Trophoblast cell (in vitro differentiated cells and primary cell): ENCODE results near the gene DOCK11.
A peak's percentile ranks its signal among the peaks of the same experiment; 100 is the strongest.

Source experiments
- DNase-seq, 2 donors: peaks; one replicate each; pipeline ENCODE4 v3.0.0-alpha.2; 2016
- H2AFZ ChIP-seq: 2 replicates; pipeline ENCODE4 v1.6.1; 2013; ENCODE audit warnings: low read length, moderate library complexity, mild to moderate bottlenecking; ENCODE audit not compliant: insufficient read depth, poor library complexity
- H2AK5ac ChIP-seq: 2 replicates; pipeline ENCODE4 v1.6.1; 2013; ENCODE audit warnings: mild to moderate bottlenecking, low read length
- H2BK120ac ChIP-seq: 2 replicates; pipeline ENCODE4 v1.6.1; 2013; ENCODE audit warnings: low read length, mild to moderate bottlenecking, moderate library complexity; ENCODE audit not compliant: insufficient read depth, poor library complexity
- H2BK12ac ChIP-seq: 2 replicates; pipeline ENCODE4 v1.6.1; 2013; ENCODE audit warnings: mild to moderate bottlenecking, low read length, moderate library complexity
- H2BK5ac ChIP-seq: 2 replicates; pipeline ENCODE4 v1.6.1; 2013; ENCODE audit warnings: low read length, low read depth, moderate library complexity, mild to moderate bottlenecking; ENCODE audit not compliant: poor library complexity
- H3K14ac ChIP-seq: 2 replicates; pipeline ENCODE4 v1.6.1; 2013; ENCODE audit warnings: mild to moderate bottlenecking, low read length
- H3K18ac ChIP-seq: 2 replicates; pipeline ENCODE4 v1.6.1; 2013; ENCODE audit warnings: mild to moderate bottlenecking, low read length
- H3K23ac ChIP-seq: 2 replicates; pipeline ENCODE4 v1.6.1; 2013; ENCODE audit warnings: low read length
- H3K27ac ChIP-seq: 2 replicates; pipeline ENCODE4 v1.5.1; 2013; ENCODE audit warnings: low read depth, mild to moderate bottlenecking, inconsistent platforms, low read length, moderate library complexity
- H3K27me3 ChIP-seq: 2 replicates; pipeline ENCODE4 v1.6.1; 2013; ENCODE audit warnings: inconsistent platforms, mild to moderate bottlenecking, low read length, moderate library complexity; ENCODE audit not compliant: insufficient read depth
- H3K36me3 ChIP-seq, 2 experiments: 1 replicate in 1 of 2; 2 replicates in 1 of 2; pipeline ENCODE4 v1.6.1; 2013; ENCODE audit warnings: low read length in 2 of 2, mild to moderate bottlenecking in 2 of 2, moderate library complexity in 1 of 2; ENCODE audit not compliant: insufficient read depth in 2 of 2, control insufficient read depth in 1 of 2
- H3K4ac ChIP-seq: 2 replicates; pipeline ENCODE4 v1.6.1; 2013; ENCODE audit warnings: low read depth, mild to moderate bottlenecking, low read length, moderate library complexity
- H3K4me1 ChIP-seq, 2 experiments: 1 replicate in 1 of 2; 2 replicates in 1 of 2; pipeline ENCODE4 v1.6.1; 2013; ENCODE audit warnings: low read length in 2 of 2, mild to moderate bottlenecking in 2 of 2, moderate library complexity in 1 of 2; ENCODE audit not compliant: insufficient read depth in 2 of 2, control insufficient read depth in 1 of 2
- H3K4me2 ChIP-seq: 2 replicates; pipeline ENCODE4 v1.6.1; 2013; ENCODE audit warnings: inconsistent platforms, mild to moderate bottlenecking, low read length, moderate library complexity
- H3K4me3 ChIP-seq: 2 replicates; pipeline ENCODE4 v1.5.1; 2013; ENCODE audit warnings: mild to moderate bottlenecking, low read depth, low read length, inconsistent platforms
- H3K79me1 ChIP-seq: one replicate; pipeline ENCODE4 v1.6.1; 2013; ENCODE audit warnings: low read length
- H3K79me2 ChIP-seq: 2 replicates; pipeline ENCODE4 v1.6.1; 2013; ENCODE audit warnings: low read length, mild to moderate bottlenecking; ENCODE audit not compliant: control insufficient read depth, insufficient read depth, poor library complexity
- H3K9ac ChIP-seq: 2 replicates; pipeline ENCODE4 v1.6.1; 2013; ENCODE audit warnings: mild to moderate bottlenecking, low read length
- H3K9me3 ChIP-seq: 2 replicates; pipeline ENCODE4 v1.6.1; 2013; ENCODE audit warnings: low read depth, mild to moderate bottlenecking, control low read depth, inconsistent platforms, low read length; ENCODE audit not compliant: insufficient read depth
- H4K12ac ChIP-seq: 2 replicates; pipeline ENCODE4 v1.6.1; 2013; ENCODE audit warnings: low read depth, mild to moderate bottlenecking, low read length, moderate library complexity
- H4K8ac ChIP-seq: 2 replicates; pipeline ENCODE4 v1.6.1; 2013; ENCODE audit warnings: low read depth, mild to moderate bottlenecking, low read length, moderate library complexity
- H4K91ac ChIP-seq: one replicate; pipeline ENCODE4 v1.6.1; 2013; ENCODE audit warnings: low read depth, mild to moderate bottlenecking, low read length, moderate library complexity
- WGBS: extraction: QIAGEN DNeasy Blood & Tissue Kit; methylation state at CpG from one replicate; pipeline ENCODE4 v1.1.7; 2013; ENCODE audit warnings: missing lambda C conversion rate; ENCODE audit not compliant: insufficient read length, insufficient coverage; ENCODE audit errors: extremely low coverage; 5-methylcytosine and 5-hydroxymethylcytosine counted together

Gene DOCK11

DNA sequence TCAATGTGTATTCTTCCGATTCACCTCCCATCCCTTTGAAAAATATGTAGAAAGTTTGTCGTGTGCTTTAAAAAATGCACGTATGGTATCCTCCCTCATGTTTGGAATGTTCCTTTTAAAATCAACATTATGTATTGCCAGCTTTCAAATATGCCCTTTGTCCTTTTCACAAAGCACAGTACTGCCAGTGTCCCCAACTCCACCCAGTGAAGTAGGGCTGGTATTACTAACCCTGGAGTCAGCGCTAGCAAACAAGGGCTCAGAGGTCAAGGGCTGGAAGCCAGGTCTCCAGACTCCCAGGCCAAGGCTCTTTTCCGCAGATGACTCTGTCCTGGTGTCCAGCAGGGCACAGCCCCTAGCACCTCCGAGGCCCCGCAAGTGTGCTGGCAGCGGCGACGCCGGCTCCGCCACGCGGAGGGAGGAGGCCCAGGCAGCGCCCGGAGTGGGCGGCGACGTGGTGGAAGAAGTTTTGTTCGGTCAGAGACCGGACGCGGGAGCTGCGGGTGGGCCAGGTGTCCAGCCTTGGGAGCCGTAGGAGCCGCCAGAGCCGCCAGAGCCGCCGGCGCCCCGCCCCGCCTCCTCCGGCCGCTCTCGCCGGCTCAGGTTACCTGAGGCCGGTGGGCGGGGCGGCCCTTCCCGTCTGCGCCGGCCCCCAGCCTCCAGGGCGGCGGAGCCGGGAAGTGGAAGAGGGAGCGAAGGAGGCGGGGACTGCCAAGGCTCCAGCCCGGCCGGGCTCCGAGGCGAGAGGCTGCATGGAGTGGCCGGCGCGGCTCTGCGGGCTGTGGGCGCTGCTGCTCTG lies 231.5 kb downstream of the DOCK11 start, which contains the start of gene IL13RA1:
Gene IL13RA1, plus strand, starts transcription at position 720 of the 799 bp plus-strand sequence. Its CDS starts 33 bp downstream, at position 753.
- H3K4me3 ChIP-seq: peak within 1 kb of the TSS; percentile 77
- peaks cover 10% of the 10 kb centered on the region for H3K79me1 ChIP-seq
- H3K79me2 ChIP-seq: peaks cover 6% of the 10 kb centered on the region
- H3K4me2 ChIP-seq: peak within 1 kb of the TSS; percentile 82
- H3K27ac ChIP-seq: peak within 1 kb of the TSS; percentile 83
- no peaks in the 10 kb centered on the region for H3K36me3 ChIP-seq
- no peaks in the 10 kb centered on the region for H3K9me3 ChIP-seq
- peak within 1 kb of the TSS; percentile 85 for H4K91ac ChIP-seq
- H4K8ac ChIP-seq: peak within 1 kb of the TSS; percentile 69
- DNase-seq: peak; percentile 87 to 92
- H2BK5ac ChIP-seq: peak within 1 kb of the TSS; percentile 86
- H3K4ac ChIP-seq: peak within 1 kb of the TSS; percentile 86
- H2BK12ac ChIP-seq: no peak within 1 kb of the TSS
- no peaks in the 10 kb centered on the region for H3K4me1 ChIP-seq
- no peak within 1 kb of the TSS for H3K23ac ChIP-seq
- WGBS: no CpG with 5 or more reads among the region's 56 CpGs
- H3K27me3 ChIP-seq: no peaks in the 10 kb centered on the region
- H2BK120ac ChIP-seq: peak within 1 kb of the TSS; percentile 86
- H2AK5ac ChIP-seq: no peak within 1 kb of the TSS
- H3K9ac ChIP-seq: peak within 1 kb of the TSS; percentile 40
- peak within 1 kb of the TSS; percentile 83 for H2AFZ ChIP-seq
- peak within 1 kb of the TSS; percentile 88 for H3K18ac ChIP-seq
- H4K12ac ChIP-seq: peak within 1 kb of the TSS; percentile 75
- peak within 1 kb of the TSS; percentile 87 for H3K14ac ChIP-seq

DNA sequence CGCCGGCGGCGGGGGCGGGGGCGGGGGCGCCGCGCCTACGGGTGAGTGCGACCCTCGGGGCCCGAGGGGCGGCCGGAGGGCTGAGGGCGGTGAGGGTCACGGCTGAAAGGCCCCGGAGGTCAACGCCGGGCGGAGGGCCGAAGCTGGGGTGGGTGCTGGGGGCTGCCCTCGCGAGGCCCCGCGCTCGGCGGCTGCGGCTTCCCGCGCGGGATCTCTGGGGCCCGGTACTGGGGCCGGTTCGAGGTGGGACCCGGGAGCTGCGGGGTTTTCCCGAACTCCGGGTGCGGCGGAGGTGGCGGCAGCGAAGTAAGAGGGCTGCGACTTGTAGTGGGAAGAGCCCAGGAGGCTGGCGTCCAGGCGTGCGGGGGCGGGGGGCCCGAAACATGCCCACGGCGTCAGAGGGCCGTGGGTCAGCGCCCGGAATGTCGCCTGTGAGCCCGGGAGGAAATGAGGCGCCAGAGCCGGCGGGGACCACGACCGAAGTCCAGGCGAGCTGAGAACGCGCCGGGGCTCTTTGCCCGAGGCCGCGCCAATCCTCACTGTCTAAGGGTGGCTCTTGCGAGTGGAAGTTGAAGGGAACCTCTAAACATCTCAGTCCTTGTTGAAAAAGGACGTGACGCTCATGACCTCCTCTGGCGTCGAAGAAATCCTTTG lies 232.2 kb downstream of the DOCK11 start:
- H3K9me3 ChIP-seq: no peaks in the 10 kb centered on the region
- peak overlapping the region; percentile 79 for H3K4me2 ChIP-seq
- H4K12ac ChIP-seq: peak overlapping the region; percentile 75
- H3K23ac ChIP-seq: no peak overlapping the region
- H3K36me3 ChIP-seq: no peaks in the 10 kb centered on the region
- peak overlapping the region; percentile 86 for H2BK120ac ChIP-seq
- H3K4me1 ChIP-seq: no peaks in the 10 kb centered on the region
- H3K9ac ChIP-seq: peak overlapping the region; percentile 40
- H3K4ac ChIP-seq: peak overlapping the region; percentile 86
- peak overlapping the region; percentile 85 for H4K91ac ChIP-seq
- peak overlapping the region; percentile 65 for H4K8ac ChIP-seq
- peaks cover 6% of the 10 kb centered on the region for H3K79me2 ChIP-seq
- peak overlapping the region; percentile 83 for H2AFZ ChIP-seq
- H3K27ac ChIP-seq: peak overlapping the region; percentile 81
- H2BK5ac ChIP-seq: peak overlapping the region; percentile 86
- H3K14ac ChIP-seq: peak overlapping the region; percentile 87
- no peak overlapping the region for H2BK12ac ChIP-seq
- H2AK5ac ChIP-seq: no peak overlapping the region
- peak overlapping the region; percentile 88 for H3K18ac ChIP-seq
- DNase-seq: peak; percentile 9 to 18
- no CpG with 5 or more reads among the region's 73 CpGs for WGBS
- H3K27me3 ChIP-seq: no peaks in the 10 kb centered on the region
- H3K79me1 ChIP-seq: peaks cover 10% of the 10 kb centered on the region
- peak overlapping the region; percentile 77 for H3K4me3 ChIP-seq

GRCh38 chrX:118729042-118729652 lies 233.5 kb downstream of the DOCK11 start:
- no CpG with 5 or more reads among the region's 3 CpGs for WGBS
- Histone ChIP-seq H3K4me3 (no peak overlapping the region), H4K8ac (no peak overlapping the region), H2BK120ac (no peak overlapping the region), H2BK5ac (no peak overlapping the region), H3K4ac (no peak overlapping the region), H3K18ac (no peak overlapping the region), H3K4me1 (no peaks in the 10 kb centered on the region), H3K9ac (no peak overlapping the region), H3K36me3 (no peaks in the 10 kb centered on the region), H2AFZ (no peak overlapping the region), H3K79me1 (peaks cover 10% of the 10 kb centered on the region), H3K23ac (no peak overlapping the region), H3K27me3 (no peaks in the 10 kb centered on the region), H2BK12ac (no peak overlapping the region), H3K4me2 (no peak overlapping the region), H3K27ac (no peak overlapping the region), H4K12ac (no peak overlapping the region), H3K9me3 (no peaks in the 10 kb centered on the region), H3K79me2 (peaks cover 6% of the 10 kb centered on the region), H2AK5ac (no peak overlapping the region), H3K14ac (no peak overlapping the region), H4K91ac (no peak overlapping the region)
- DNase-seq: no peak

DNA sequence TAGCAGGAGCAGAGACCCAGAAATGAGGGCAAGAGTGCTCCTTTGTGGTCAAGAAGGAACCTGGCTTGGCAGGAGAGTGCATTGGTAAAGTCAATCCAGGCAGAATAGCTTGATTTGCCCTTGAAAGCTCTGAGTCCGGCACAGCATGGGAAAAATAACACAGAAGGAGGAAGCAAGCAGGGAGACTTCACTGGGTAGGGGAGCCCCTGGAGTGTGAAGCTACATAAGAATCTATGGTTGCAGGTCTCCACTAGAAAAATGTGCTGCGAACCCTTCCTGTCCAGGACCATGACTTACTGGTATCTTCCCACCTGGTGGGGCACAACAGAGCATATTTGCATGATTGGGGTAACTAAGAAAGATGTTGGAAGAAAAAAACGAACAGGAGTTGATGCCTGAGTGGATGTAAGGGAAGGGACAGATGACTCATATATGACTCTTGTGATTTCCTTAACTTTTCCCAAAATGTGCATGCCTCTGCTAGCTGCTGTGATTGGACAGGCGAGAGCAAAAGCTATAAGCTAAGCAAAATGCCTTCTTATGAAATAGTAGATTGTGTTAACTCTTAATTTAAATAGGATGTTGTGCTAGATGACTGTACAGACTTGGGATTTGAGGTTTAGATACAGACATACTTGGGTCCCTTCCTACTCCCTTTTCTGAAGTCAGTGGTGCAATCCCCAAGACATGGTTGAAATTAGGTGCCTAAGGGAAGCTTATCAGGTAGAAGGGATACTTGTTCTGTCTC lies 235.1 kb downstream of the DOCK11 start:
- H3K4me2 ChIP-seq: no peak overlapping the region

More for the DNA sequence above, 235.1 kb downstream of the DOCK11 start:
- no peak overlapping the region for H4K8ac ChIP-seq
- H2BK12ac ChIP-seq: no peak overlapping the region
- H3K79me2 ChIP-seq: peaks cover 6% of the 10 kb centered on the region
- no peak overlapping the region for H3K27ac ChIP-seq
- H2BK5ac ChIP-seq: no peak overlapping the region
- no peaks in the 10 kb centered on the region for H3K4me1 ChIP-seq
- H3K18ac ChIP-seq: no peak overlapping the region
- H3K27me3 ChIP-seq: no peaks in the 10 kb centered on the region
- DNase-seq: peak in 1 of 2 donors; percentile 18
- H3K4ac ChIP-seq: no peak overlapping the region
- no peak overlapping the region for H3K9ac ChIP-seq
- H4K12ac ChIP-seq: no peak overlapping the region
- no peak overlapping the region for H2BK120ac ChIP-seq
- no peak overlapping the region for H3K4me3 ChIP-seq
- no peak overlapping the region for H3K23ac ChIP-seq
- no CpG with 5 or more reads among the region's 4 CpGs for WGBS
- H3K14ac ChIP-seq: no peak overlapping the region
- no peak overlapping the region for H2AK5ac ChIP-seq
- no peak overlapping the region for H4K91ac ChIP-seq
- H3K36me3 ChIP-seq: no peaks in the 10 kb centered on the region
- no peak overlapping the region for H2AFZ ChIP-seq
- no peaks in the 10 kb centered on the region for H3K9me3 ChIP-seq
- H3K79me1 ChIP-seq: peaks cover 10% of the 10 kb centered on the region
